Measurements from ENCODE around the gene KIAA1614.

Gene KIAA1614

GRCh38 chr1:180927348-180927747 is 14.7 kb downstream of the KIAA1614 start (continued):
- TF ChIP-seq TSHZ2 (CRISPR knock-in tag; IDR thresholded peaks at IDR 0.05) (no peak), TOX (CRISPR knock-in tag; IDR thresholded peaks at IDR 0.05; ENCODE audit: borderline replicate concordance) (no peak), PATZ1 (CRISPR knock-in tag; IDR thresholded peaks at IDR 0.05; ENCODE audit: borderline replicate concordance) (no peak), SNAI2 (CRISPR knock-in tag; IDR thresholded peaks at IDR 0.05) (no peak)

GRCh38 chr1:180927841-180928240 is 15.1 kb downstream of the KIAA1614 start:
- TF ChIP-seq ZFP3 (CRISPR knock-in tag; IDR thresholded peaks at IDR 0.05) (no peak), OSR1 (CRISPR knock-in tag; IDR thresholded peaks at IDR 0.05) (no peak), ZFP30 (CRISPR knock-in tag; IDR thresholded peaks at IDR 0.05) (no peak), ZC3H10 (CRISPR knock-in tag; IDR thresholded peaks at IDR 0.05) (no peak), RARB (CRISPR knock-in tag; IDR thresholded peaks at IDR 0.05) (no peak), ZNF70 (CRISPR knock-in tag; IDR thresholded peaks at IDR 0.05) (no peak), GLIS3 (CRISPR knock-in tag; IDR thresholded peaks at IDR 0.05) (no peak)
- peak; percentile 4 for ATAC-seq

- ATAC-seq, result no peak
These were observed 15.9 kb downstream of the KIAA1614 start for GRCh38 chr1:180928331-180929230.

More at GRCh38 chr1:180928331-180929230, 15.9 kb downstream of the KIAA1614 start:
- no peak for TF ChIP-seq TSHZ2 (CRISPR knock-in tag; IDR thresholded peaks at IDR 0.05)
- TF ChIP-seq ZC3H10 (CRISPR knock-in tag; IDR thresholded peaks at IDR 0.05), result no peak
- no peak for TF ChIP-seq ZNF565 (CRISPR knock-in tag; conservative IDR thresholded peaks at IDR 0.05; ENCODE audit: low read depth)
- TF ChIP-seq ZNF70 (CRISPR knock-in tag; IDR thresholded peaks at IDR 0.05), result no peak
- TF ChIP-seq POU6F1 (CRISPR knock-in tag; IDR thresholded peaks at IDR 0.05; ENCODE audit: borderline replicate concordance, low read depth), result no peak

All from SK-N-SH treated with all-trans-retinoic acid at 6 μM for 48 hours (cell line).